NCI-H1436 treated with DMSO at 0.1 percent for 48 hours (cell line): ENCODE results near the gene PRKCE.
"Not testable (repeated sequence)": the region's sequence is repeated elsewhere in the genome, so short reads cannot be mapped to it uniquely, and the experiment has no call there.

Experiments
- DNase-seq: peaks from one replicate; lab custom pipeline; 2025; lab: John Stamatoyannopoulos, UW

The PRKCE gene

DNA sequence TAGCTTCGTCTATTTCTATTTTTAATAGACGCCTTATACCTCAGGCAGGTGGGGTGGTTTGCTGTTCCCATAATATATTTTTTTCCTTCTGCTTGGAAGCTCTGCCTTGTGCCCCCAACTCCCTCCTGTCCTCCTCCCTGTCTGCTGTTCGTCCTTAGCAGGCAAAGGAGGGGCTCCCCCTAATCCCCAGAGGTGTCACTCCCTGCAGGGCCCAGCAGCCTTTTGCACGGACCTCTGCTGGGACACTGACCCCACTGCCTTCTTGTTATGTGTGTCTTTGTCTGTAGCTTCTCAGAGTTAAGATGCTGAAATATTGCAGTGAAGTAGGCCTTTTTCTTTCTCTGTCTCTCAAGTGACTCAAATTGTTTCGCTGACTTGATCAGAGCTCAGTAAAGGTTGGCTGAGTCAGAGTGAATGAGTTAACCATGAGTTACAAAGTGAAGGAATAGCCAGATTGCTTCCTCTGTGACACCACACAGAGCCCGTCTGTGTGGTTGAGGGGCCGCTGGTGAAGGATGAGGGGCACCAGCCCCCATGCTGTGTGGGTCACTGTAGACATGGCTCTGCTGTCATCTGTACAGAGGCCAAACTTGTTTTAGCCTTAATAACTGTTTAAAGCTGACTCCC is 47.7 kb downstream of the PRKCE start:
- DNase-seq, result no peak

DNA sequence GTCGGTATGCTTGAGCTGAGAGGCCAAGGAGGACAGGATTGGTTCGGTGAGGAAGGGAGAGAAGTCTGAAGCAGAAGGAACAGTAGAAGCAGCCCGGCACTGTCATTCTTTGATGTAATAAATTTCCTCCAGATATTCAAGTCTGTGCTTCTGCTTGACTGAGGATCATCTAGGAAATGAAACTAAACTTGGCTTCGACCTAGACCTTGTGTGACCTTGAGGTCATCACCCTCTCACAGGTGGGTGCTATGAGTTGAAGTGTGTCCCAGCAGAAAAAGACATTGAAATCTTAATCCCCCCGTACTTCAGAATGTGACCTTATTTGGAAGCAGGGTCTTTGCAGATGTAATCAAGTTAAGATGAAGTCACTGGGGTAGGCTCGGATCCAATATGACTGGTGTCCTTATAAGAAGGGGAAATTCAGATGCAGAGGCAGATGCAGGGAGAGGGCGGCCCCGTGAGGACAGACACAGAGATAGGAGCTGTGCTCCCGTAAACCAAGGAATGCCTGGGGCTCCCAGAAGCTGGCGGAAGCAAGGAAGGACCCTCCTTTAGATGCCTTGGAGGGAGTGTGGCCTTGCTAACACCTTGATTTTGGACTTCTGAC is 49.0 kb downstream of the PRKCE start:
- DNase-seq, result no peak

DNA sequence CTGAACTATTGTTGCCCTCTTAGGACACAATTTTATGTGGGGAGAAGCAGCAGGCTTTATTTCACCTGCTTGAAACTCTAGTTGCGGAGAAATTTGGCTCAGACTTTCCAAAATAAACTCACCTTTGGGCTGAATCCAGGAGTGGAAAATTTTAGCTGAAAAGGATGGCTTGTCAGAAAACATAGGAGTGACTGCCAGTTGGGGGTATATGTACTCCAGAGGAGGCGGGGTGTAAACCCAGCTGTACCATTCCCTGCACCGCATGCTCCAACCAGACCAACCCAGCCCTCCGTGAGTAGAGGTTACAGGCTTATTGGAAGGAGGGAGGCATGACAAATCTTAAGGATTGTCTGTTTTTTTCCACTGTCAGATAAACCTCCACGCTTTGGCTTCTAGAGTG is 53.8 kb downstream of the PRKCE start:
- no peak for DNase-seq

DNA sequence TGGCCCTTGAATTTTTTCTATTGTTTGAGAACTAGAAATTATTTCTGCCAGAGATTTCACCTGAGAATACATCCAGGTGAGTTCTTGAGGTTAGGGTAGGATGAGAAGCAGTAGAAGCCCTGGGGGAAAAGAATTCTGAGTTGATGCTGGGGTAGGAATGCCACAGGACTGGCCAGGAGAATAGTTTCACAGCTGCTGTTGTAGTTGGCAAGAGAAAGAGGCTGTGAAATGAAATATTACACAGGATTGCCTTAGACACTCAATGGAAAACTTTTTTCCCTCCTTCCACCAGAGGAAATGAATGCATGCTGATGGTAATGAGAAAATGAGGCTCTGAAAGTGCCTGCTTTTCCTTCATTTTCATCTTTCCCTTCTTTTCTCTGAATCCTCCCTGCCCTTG is 54.6 kb downstream of the PRKCE start:
- DNase-seq, result no peak

DNA sequence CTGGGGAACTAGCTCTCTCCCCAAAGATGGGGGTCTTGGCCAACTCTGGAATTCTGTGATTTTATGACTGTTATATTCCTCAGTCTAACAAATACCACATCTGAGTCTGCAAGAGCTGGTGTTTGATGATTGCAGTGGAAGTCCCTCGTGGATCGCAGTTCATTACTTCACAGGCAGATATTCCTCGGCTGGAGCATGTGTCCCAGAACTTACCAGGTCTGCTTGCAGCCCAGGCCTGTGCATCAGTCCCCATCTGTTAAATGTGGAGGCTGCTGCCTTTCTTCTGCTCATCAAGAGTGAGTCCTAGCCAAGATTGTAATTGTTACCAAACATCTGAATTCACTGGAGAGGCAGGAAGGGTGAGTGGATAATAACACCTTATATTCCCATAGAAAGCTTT is 55.5 kb downstream of the PRKCE start:
- no peak for DNase-seq

DNA sequence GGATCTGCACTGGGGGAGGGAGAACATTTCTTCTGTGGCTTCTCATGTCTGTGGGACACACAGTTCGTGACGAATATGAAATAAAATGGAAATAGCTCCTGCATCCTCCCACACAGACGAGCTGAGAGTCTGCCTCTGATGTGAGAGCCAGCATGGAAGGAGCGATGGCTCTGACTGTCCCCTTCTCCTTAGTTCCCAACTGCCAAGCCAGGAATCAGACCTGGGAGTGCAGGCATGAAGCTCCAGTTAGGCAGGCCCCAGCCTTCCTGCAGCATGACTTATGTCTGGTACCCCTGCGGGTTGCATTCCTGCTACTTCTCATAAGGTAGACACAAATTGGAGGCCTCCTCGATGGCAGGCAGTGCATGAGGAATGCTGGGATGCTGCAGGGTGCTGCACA is 56.2 kb downstream of the PRKCE start:
- no peak for DNase-seq

DNA sequence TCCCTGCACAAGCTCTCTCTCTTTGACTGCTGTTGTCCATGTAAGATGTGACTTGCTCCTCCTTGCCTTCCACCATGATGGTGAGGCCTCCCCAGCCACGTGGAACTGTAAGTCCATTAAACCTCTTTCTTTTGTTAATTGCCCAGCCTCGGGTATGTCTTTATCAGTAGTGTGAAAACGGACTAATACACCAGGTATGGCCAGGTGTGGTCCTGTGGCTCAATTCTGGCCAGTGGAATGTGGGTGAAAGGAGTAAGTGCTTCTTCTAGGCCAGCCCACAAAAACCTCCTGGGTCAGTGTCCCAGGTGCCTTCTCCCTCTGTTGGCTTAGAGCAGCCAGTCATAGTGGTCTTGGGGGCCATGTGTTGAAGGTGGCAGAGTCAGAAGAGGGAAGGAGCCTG is 57.0 kb downstream of the PRKCE start:
- no peak for DNase-seq

DNA sequence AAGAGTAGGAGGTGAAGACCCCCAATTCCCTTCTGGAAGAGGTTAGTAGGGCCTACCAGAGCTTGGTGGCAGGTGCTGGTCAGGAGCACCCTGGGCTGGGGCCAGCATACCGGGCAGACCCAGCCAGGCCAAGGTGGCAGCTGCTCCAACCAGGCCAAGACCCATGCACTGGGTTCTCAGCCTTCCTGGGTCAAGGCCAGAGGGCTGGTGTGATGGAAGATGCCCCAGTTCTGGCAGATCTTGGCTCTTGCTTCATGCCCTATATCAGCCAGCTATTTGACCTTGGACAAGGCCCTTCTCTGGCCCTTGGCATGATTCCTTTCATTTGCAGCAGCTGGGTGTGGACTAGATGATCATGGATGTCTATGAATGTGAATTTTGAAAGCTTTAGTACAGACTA is 57.7 kb downstream of the PRKCE start:
- DNase-seq, result no peak

DNA sequence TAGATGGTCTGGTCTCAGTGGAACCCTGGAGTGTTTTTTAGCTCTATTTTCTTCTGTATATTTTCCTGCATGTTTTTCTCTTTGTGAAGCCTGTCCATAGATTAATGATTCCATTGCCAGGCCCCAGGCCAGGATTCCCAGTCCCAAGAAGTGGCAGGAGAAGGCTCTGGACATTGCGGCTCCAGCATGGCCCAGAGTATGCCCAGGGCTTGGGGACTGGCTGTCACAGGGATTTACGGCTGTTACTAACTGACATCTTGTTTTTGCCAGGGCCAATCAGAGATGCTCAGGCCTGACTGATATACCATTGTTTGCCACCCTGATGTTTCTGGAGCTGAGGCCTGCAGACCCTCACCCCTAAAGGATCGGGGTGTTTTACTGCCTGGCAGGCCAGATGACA is 59.0 kb downstream of the PRKCE start:
- DNase-seq, result no peak

DNA sequence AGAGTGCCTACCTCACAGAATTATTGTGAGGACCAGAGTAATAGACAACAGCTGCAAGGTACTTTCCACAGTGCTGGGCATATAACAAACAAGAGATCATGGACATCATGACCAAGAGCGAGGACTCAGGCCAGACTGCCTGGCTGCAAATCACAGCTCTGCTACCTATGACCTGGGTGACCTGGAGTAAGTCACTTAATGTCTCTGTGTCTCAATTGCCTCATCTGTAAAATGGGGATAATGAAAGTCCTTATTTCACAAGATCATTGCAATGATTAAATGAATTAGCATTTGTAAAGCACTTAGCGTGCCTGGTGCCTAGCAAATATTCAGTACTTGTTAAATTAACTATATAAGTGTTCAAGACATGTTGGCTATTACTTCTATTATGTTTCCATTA is 59.7 kb downstream of the PRKCE start:
- no peak for DNase-seq

DNA sequence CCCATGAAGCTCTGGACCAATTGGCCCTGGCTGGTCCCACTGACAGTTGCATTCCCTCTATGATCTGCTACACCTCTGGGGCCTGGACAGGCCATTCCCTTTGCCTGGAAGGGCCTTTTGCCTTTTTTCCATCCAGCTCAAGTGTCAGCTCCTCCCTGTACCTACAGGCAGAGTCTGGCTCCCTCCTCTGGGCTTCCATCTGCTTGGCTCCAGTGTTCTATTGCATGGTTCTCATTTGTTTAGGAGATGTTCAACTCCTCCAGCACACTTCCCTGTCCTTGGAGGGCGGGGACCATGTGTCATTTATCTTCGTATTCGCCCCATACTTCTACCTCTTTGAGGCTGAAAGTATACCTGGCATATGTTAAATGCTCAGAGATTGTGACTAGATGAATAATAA is 61.1 kb downstream of the PRKCE start:
- DNase-seq, result no peak

DNA sequence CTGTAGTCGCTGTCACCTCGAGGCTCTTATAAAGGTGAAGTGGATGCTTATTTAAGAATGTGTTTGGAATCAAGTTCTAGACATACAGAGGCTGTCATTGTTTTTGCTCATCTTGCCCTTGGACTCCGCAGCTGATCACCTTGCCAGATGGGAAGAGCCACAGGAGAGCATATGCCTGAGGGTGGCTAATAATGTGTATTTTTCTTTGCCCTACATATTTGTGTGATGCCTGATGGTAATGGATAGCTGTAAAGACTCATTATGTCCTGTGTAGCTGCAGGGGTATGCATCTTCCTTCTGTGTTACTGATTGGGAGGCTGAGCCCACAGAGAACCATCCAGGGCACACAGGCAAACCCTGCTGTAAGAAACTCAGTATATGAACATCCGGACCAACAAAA is 61.7 kb downstream of the PRKCE start:
- DNase-seq, result no peak

DNA sequence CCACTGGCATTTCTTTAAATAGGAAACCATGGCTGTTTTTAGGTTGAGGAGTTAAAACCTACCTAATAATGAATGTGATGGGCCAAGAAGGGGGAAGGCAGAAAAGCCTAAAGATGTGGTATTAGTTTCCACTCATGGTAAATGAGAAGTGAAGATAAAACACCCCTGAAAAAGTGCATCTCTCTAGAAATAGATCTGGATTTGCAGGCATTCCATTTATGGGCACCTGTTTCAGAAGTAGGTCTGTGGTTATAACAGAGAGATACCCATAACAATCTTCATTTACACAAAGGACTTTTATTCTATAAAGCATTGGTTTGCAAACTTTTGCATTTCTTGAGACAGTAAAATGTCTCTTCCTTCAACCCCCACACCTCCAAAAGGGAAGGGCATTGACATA is 62.1 kb downstream of the PRKCE start:
- DNase-seq, result no peak

DNA sequence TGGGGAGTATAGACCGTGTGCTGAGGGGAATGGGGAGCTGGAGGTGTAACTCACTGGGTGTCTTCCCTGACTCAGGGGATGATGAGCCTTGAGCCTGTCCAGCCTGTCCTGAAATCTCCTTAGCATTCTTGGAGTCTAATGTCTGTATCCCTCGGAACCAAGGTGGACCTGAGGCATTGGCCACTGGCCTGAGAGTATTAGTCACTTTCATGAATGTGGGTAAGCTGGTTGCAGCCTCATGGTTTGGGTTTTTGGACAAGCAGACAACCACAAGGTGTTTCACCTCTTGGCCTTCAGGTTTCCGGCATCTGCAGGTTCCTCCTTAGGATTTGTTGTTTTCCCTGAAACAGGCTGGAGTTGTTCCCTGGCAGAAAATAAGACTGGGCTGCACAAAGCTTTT is 63.2 kb downstream of the PRKCE start:
- no peak for DNase-seq

DNA sequence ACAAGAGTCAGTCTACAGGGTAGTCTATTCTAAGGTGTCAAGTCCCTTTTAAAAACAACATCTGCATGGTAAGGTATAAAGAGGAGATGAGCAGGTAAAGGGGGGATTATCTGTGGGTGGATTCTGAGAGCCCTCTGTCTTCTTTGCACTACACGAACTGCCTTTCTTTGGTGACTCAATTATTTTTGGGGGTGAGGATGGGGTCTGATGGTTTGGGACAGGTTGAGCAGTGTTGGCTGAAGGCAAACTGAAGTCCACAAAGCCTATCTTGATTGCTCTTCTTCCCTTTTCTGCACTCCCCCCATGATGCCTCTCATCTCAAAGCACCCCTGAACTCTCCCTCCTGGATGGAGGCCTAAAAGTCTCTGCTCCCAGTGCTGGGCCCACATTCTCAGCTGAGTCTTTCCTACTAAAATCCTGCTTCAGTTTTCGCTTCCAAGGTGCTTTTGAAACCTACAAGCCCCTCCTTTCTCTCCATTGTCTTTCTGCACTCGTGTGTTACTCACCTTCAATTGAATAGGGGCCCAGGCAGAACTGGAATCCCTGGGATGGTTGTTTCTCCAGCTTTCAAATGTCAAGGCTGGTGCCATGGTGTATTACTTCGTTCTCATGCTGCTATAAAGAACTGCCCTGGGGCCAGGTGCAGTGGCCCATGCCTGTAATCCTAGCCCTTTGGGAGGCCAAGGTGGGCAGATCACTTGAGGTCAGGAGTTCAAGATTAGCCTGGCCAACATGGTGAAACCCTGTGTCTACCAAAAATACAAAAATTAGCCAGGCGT is 64.3 kb downstream of the PRKCE start:
- DNase-seq, result no peak

DNA sequence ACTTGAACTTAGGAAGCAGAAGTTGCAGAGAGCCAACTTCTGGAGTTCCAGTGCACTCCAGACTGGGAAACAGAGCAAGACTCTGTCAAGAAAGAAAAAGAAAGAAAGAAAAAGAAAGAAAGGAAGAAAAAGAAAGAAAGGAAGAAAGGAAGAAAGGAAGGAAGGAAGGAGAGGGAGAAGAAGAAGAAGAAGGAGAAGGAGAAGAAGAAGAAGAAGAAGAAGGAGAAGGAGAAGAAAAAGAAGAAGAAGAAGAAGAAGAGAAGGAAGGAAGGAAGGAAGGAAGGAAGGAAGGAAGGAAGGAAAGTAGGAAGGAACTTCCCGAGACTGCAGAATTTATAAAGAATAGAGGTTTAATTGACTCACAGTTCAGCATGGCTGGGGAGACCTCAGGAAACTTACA is 65.0 kb downstream of the PRKCE start:
- DNase-seq, result not testable (repeated sequence)

DNA sequence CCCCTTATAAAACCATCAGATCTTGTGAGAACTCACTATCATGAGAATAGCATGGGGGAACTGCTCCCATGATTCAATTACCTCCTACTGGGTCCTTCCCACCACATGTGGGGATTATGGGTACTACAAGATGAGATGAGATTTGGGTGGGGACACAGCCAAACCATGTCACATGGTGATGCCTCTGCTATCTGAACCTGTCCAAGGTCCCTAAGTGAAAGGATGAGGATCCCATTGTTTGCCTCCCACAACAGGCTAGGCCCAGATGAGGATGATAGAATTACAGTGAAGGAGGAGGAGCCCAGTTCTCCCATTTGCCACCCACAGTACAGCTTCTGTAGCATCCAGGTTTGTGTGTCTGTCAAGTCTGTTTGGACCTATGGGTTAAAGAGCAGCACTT is 65.4 kb downstream of the PRKCE start:
- DNase-seq, result no peak

DNA sequence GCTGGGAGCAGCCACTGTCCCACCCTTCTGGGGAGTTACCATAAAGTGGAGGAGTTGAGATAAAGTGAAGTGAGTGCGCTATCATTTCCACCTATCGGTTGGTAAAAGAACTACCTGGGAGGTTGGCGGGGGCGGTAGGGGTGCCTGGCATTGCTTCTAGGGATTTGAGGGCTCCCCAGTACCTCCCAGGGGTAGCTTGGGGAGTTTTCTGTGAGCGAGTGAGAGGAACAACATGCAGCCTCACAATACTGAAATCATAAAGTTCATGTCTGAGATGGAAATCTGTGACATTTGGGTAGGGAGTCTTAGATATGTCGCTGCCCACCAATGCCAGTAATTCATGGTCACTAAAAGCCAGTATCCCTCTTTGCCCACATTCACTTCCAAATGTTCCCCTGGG is 68.7 kb downstream of the PRKCE start:
- DNase-seq, result no peak

DNA sequence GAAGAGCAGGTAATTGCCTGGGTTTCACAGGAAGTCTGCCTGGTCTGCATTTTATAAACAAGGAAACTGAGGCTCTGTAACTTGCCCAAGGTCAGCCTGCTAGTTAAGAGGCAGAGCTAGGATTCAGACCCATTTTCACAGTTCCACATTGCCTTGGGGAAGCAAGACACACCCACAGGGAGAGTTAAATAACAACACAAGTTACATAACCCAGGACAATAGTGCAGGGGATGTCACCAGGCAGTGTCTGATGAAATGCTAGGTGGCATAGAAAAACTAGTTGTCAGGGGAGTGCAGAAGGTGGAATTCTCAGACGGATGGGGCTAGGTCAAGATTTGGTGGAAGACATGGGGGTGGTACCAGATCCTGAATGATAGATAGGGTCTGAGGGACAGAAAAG is 69.7 kb downstream of the PRKCE start:
- DNase-seq, result no peak

DNA sequence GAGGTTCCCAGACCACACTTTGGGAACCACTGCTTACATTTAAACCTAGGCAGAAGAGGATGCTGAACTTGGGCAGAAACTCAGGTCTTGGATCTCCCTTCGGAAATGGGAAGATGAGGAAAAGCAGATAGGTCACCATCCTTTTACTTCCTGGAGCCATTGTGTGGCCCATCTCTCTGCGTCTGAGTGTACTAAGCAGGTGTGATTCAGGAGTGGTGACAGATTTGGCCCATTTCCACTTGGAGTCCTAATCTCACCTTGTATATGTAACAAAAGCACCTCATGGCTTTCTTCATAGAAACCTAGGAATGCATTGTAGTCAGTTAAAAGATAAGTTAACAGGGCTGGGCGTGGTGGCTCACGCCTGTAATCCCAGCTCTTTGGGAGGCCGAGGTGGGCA is 71.0 kb downstream of the PRKCE start:
- DNase-seq, result no peak

DNA sequence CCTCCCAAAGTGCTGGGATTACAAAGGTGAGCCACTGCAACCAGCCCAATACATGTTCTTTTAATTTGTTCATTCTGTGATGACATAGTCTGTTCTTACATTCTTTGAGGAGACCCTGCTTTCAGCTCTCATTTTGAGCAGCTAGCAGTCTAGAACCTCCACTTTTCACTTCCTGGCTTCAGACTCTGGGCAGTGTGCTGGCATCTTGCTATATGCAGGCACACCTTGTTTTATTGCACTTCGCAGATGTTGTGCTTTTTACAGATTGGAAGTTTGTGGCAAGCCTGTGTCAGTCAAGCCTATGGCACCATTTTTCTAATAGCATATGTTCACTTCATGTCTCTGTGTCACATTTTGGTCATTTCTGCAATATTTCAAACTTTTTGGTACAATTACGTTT is 72.4 kb downstream of the PRKCE start:
- no peak for DNase-seq

DNA sequence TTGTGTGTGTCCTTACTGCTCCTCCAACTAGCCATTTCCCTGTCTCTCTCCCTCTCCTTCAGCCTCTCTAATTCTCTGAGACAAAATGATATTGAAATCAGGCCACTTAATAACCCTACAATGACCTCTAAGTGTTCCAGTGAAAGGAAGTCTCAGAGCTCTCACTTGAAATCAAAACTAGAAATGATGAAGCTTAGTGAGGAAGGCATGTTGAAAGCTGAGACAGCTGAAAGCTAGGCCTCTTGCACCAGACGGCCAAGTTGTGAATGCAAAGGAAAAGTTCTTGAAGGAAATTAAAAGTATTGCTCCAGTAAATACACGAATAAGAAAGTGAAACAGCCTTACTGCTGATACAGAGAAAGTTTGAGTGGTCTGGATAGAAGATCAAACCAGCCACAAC is 72.9 kb downstream of the PRKCE start:
- no peak for DNase-seq

DNA sequence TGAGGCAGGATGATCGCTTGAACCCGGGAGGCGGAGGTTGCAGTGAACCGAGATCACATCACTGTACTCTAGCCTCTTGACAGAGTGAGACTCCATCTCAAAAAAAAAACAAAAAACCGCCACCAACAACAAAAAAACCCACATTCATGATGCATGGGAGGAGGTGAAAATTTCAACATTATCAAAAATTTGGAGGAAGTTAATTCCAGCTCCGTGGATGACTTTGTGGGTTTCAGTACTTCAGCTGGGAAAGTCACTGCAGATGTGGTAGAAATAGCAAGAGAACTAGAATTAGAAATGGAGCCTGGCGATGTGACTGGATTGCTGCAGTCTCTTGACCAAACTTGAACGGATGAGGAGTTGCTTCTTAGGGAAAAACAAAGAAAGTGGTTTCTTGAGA is 74.3 kb downstream of the PRKCE start:
- DNase-seq, result no peak

DNA sequence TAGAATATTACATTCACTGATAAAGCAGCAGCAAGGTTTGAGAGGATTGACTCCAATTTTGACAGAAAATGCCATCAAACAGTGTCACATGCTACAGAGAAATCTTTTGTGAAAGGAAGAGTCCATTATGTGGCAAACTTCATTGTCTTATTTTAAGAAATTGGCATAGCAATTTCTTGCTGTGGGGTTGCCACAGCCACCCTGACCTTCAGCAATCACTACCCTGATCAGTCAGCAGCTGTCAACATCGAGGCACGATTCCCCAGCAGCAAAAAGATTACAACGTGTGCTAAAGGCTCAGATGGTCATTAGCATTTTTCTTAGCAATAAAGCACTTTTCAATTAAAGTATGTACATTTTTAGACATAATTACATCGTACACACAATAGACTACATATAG is 74.7 kb downstream of the PRKCE start:
- DNase-seq, result no peak
